Testis (tissue), 2 donors: ENCODE results near the gene TAS2R10.

Experiments used
- CTCF ChIP-seq, 3 experiments: fragments of 450-650 bp in 2 of 3; fragments of 200-600 bp in 1 of 3; sonication (generic) in 1 of 3; IDR thresholded peaks; one replicate each; pipeline ENCODE4 v1.5.1; 2016 to 2019; ENCODE audit warnings: antibody characterized with exemption in 3 of 3, mild to moderate bottlenecking in 2 of 3, moderate library complexity in 1 of 3
- POLR2A ChIP-seq: fragments of 450-650 bp; IDR thresholded peaks from one replicate; pipeline ENCODE4 v1.6.1; 2017; ENCODE audit warnings: antibody characterized with exemption, mild to moderate bottlenecking, moderate library complexity

GRCh38 chr12:10847744-10848143 is 21.6 kb upstream of the TAS2R10 start:
- TF ChIP-seq CTCF (IDR thresholded peaks at IDR 0.05) (no peak), POLR2A (no peak)
